Mesendoderm (in vitro differentiated cells): ENCODE results near the gene RGS8.
A peak's percentile ranks its signal among the peaks of the same experiment; 100 is the strongest.

Experiments
- DNase-seq: peaks from one replicate; pipeline ENCODE4 v3.0.0; 2013
- H2AK5ac ChIP-seq: 2 replicates; pipeline ENCODE4 v1.6.1; 2013; ENCODE audit warnings: low read length, inconsistent platforms
- H2BK120ac ChIP-seq: 2 replicates; pipeline ENCODE4 v1.6.1; 2013; ENCODE audit warnings: low read depth, mild to moderate bottlenecking, low read length, moderate library complexity, mixed read lengths
- H2BK15ac ChIP-seq: replicated peaks from 2 replicates; pipeline ENCODE4 v1.6.1; 2013; ENCODE audit warnings: low read depth, mild to moderate bottlenecking, moderate library complexity
- H2BK5ac ChIP-seq: 2 replicates; pipeline ENCODE4 v1.6.1; 2013; ENCODE audit warnings: low read length, inconsistent platforms
- H3K18ac ChIP-seq: 2 replicates; pipeline ENCODE4 v1.6.1; 2013; ENCODE audit warnings: mild to moderate bottlenecking, low read length, mixed read lengths
- H3K23ac ChIP-seq: one replicate; pipeline ENCODE4 v1.6.1; 2013; ENCODE audit warnings: low read length
- H3K27ac ChIP-seq: 2 replicates; pipeline ENCODE4 v1.5.1; 2013; ENCODE audit warnings: low read depth, mild to moderate bottlenecking, inconsistent platforms, low read length, moderate library complexity
- H3K27me3 ChIP-seq: 2 replicates; pipeline ENCODE4 v1.6.1; 2013; ENCODE audit warnings: low read length, control low read depth, mild to moderate bottlenecking, inconsistent platforms; ENCODE audit not compliant: insufficient read depth, poor library complexity
- H3K36me3 ChIP-seq: 2 replicates; pipeline ENCODE4 v1.6.1; 2013; ENCODE audit warnings: low read length, inconsistent platforms; ENCODE audit not compliant: control insufficient read depth, insufficient read depth
- H3K4ac ChIP-seq: one replicate; pipeline ENCODE4 v1.6.1; 2013; ENCODE audit warnings: low read depth, mild to moderate bottlenecking, low read length, moderate library complexity
- H3K4me1 ChIP-seq: 2 replicates; pipeline ENCODE4 v1.6.1; 2013; ENCODE audit warnings: low read depth, low read length, inconsistent platforms; ENCODE audit not compliant: control insufficient read depth
- H3K4me2 ChIP-seq: 2 replicates; pipeline ENCODE4 v1.6.1; 2013; ENCODE audit warnings: low read length
- H3K4me3 ChIP-seq: 2 replicates; pipeline ENCODE4 v1.5.1; 2013; ENCODE audit warnings: mild to moderate bottlenecking, low read length
- H3K56ac ChIP-seq: one replicate; pipeline ENCODE4 v1.6.1; 2013; ENCODE audit warnings: low read length
- H3K79me1 ChIP-seq: 2 replicates; pipeline ENCODE4 v1.6.1; 2013; ENCODE audit warnings: low read length, inconsistent platforms
- H3K79me2 ChIP-seq: 2 replicates; pipeline ENCODE4 v1.6.1; 2013; ENCODE audit warnings: mild to moderate bottlenecking, low read length; ENCODE audit not compliant: control insufficient read depth, insufficient read depth
- H3K9ac ChIP-seq: 2 replicates; pipeline ENCODE4 v1.6.1; 2013; ENCODE audit warnings: low read length, inconsistent platforms
- H4K5ac ChIP-seq: one replicate; pipeline ENCODE4 v1.6.1; 2013; ENCODE audit warnings: low read length
- H4K8ac ChIP-seq: one replicate; pipeline ENCODE4 v1.6.1; 2013; ENCODE audit warnings: low read depth, mild to moderate bottlenecking, control low read depth, low read length, moderate library complexity
- WGBS: extraction: QIAGEN DNeasy Blood & Tissue Kit; methylation state at CpG from one replicate; pipeline ENCODE4 v1.1.7; 2013; ENCODE audit warnings: low lambda C conversion rate, missing lambda C conversion rate; ENCODE audit not compliant: insufficient coverage; ENCODE audit errors: extremely low coverage; 5-methylcytosine and 5-hydroxymethylcytosine counted together

RGS8 gene

GRCh38 chr1:182723200-182723599 lies 38.8 kb upstream of the RGS8 start:
- Histone ChIP-seq H3K36me3 (no peaks in the 10 kb centered on the region), H3K79me2 (no peaks in the 10 kb centered on the region), H3K9ac (no peak overlapping the region), H2BK120ac (no peak overlapping the region), H3K4me1 (no peaks in the 10 kb centered on the region), H3K79me1 (no peaks in the 10 kb centered on the region), H4K5ac (no peak overlapping the region), H3K4me2 (no peak overlapping the region), H2AK5ac (no peak overlapping the region), H3K4me3 (no peak overlapping the region), H3K18ac (no peak overlapping the region), H2BK5ac (no peak overlapping the region), H3K56ac (no peak overlapping the region), H2BK15ac (no peak overlapping the region), H3K27me3 (no peaks in the 10 kb centered on the region), H3K27ac (no peak overlapping the region), H4K8ac (no peak overlapping the region), H3K23ac (no peak overlapping the region), H3K4ac (no peak overlapping the region)
- DNase-seq, result no peak
- no CpG with 5 or more reads among the region's 2 CpGs for WGBS

GRCh38 chr1:182721525-182721924 lies 37.1 kb upstream of the RGS8 start:
- H2BK120ac ChIP-seq, result no peak overlapping the region
- no peak overlapping the region for H3K4me2 ChIP-seq
- H3K36me3 ChIP-seq, result no peaks in the 10 kb centered on the region
- no peak overlapping the region for H4K8ac ChIP-seq
- no peak overlapping the region for H3K18ac ChIP-seq
- no peaks in the 10 kb centered on the region for H3K27me3 ChIP-seq
- H2AK5ac ChIP-seq, result no peak overlapping the region
- no peak for DNase-seq
- H2BK15ac ChIP-seq, result peak overlapping the region; percentile 14
- no peak overlapping the region for H3K4me3 ChIP-seq
- H4K5ac ChIP-seq, result no peak overlapping the region
- H3K79me1 ChIP-seq, result no peaks in the 10 kb centered on the region
- no peak overlapping the region for H3K56ac ChIP-seq
- H3K27ac ChIP-seq, result no peak overlapping the region
- WGBS, result no CpG with 5 or more reads among the region's 1 CpG
- no peak overlapping the region for H3K4ac ChIP-seq
- H3K79me2 ChIP-seq, result no peaks in the 10 kb centered on the region
- H3K4me1 ChIP-seq, result peaks cover 5% of the 10 kb centered on the region
- H3K23ac ChIP-seq, result no peak overlapping the region
- H2BK5ac ChIP-seq, result no peak overlapping the region
- H3K9ac ChIP-seq, result no peak overlapping the region

DNA sequence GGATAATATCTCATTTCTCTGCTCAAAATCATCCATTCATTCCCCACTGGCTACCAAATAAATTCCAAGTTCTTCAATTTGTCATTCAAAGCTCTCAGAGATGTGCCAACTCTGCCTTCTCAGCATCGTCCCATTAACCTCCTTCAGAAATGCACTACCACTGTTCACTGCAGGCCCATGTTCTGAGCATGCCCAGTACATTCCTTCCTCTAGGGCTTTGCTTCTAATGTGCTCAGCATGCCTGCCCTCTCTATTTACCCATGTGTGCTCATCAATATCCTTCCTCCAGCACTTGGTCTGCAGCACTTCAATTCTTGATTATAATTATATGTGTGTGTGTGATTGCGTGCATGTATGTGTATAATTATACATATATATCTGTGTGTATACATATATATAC lies 36.1 kb upstream of the RGS8 start:
- Histone ChIP-seq H2BK120ac (no peak overlapping the region), H2BK5ac (no peak overlapping the region), H2AK5ac (no peak overlapping the region), H3K56ac (no peak overlapping the region), H2BK15ac (no peak overlapping the region), H3K4me3 (no peak overlapping the region), H3K4me2 (no peak overlapping the region), H3K79me1 (no peaks in the 10 kb centered on the region), H3K36me3 (no peaks in the 10 kb centered on the region), H3K9ac (no peak overlapping the region), H3K27ac (no peak overlapping the region), H4K5ac (no peak overlapping the region), H3K23ac (no peak overlapping the region), H3K4me1 (peaks cover 5% of the 10 kb centered on the region), H3K27me3 (no peaks in the 10 kb centered on the region), H3K4ac (no peak overlapping the region), H4K8ac (no peak overlapping the region), H3K18ac (no peak overlapping the region), H3K79me2 (no peaks in the 10 kb centered on the region)
- no CpG with 5 or more reads among the region's 2 CpGs for WGBS
- DNase-seq, result peak; percentile 74

DNA sequence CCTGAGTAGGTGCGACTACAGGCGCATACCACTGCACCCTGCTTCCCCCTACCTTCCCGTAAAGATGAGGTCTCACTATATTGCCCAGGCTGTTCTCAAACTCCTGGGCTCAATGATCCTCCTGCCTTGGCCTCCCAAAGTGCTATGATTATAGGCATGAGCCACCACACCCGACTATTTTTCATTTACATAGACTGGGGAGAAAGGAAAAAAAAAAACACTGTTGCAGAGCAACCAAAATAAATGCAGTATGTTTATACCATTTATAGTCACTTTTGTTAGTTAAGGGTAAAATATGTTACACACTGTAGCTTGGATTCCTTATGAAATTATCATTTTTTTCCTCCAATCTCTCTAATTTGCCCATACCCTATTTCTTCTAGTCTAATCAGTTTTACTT lies 35.2 kb upstream of the RGS8 start:
- Histone ChIP-seq H3K27me3 (no peaks in the 10 kb centered on the region), H4K5ac (no peak overlapping the region), H3K4me3 (no peak overlapping the region), H3K4me1 (peaks cover 5% of the 10 kb centered on the region), H3K18ac (no peak overlapping the region), H3K27ac (no peak overlapping the region), H3K9ac (no peak overlapping the region), H3K36me3 (no peaks in the 10 kb centered on the region), H3K56ac (no peak overlapping the region), H3K79me1 (no peaks in the 10 kb centered on the region), H2BK120ac (no peak overlapping the region), H2AK5ac (no peak overlapping the region), H3K79me2 (no peaks in the 10 kb centered on the region), H3K4ac (no peak overlapping the region), H2BK5ac (no peak overlapping the region), H3K23ac (no peak overlapping the region), H2BK15ac (no peak overlapping the region), H3K4me2 (no peak overlapping the region), H4K8ac (no peak overlapping the region)
- no CpG with 5 or more reads among the region's 4 CpGs for WGBS
- no peak for DNase-seq

DNA sequence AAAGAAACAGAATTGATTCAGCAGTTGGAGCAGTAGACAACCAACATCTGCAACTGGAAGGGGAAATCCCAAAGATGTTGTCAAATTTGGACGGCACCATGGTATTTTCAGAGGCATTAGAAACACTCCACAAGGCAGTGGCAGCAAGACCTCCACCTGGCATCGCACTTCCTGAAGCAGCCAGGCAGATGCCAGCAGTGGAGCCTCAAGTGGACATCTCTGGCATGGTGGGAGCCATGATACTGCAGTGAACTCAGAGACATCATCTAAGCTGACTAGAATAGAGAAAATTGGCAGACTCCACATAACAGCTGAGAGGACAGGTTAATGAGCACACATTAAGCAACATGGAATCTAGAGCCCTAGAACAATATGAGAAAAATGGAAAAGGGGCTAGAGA lies 33.9 kb upstream of the RGS8 start:
- Histone ChIP-seq H3K36me3 (no peaks in the 10 kb centered on the region), H3K4me3 (no peak overlapping the region)

More for the DNA sequence above, 33.9 kb upstream of the RGS8 start:
- WGBS, result no CpG with 5 or more reads among the region's 2 CpGs
- Histone ChIP-seq H3K4me1 (peaks cover 5% of the 10 kb centered on the region), H2BK120ac (no peak overlapping the region), H4K5ac (no peak overlapping the region), H3K9ac (no peak overlapping the region), H3K27ac (no peak overlapping the region), H3K79me1 (no peaks in the 10 kb centered on the region), H3K56ac (no peak overlapping the region), H3K23ac (no peak overlapping the region), H2BK15ac (no peak overlapping the region), H2AK5ac (no peak overlapping the region), H3K27me3 (no peaks in the 10 kb centered on the region), H3K4ac (no peak overlapping the region), H3K79me2 (no peaks in the 10 kb centered on the region), H4K8ac (no peak overlapping the region), H3K4me2 (no peak overlapping the region), H3K18ac (no peak overlapping the region), H2BK5ac (no peak overlapping the region)
- DNase-seq, result no peak
